ENCODE measurements around the gene PIRT. TPM values are rescaled to one million over a fixed set of nuclear protein-coding genes. Genes with fewer than 3 reads are reported as not detected.

PIRT gene
- total RNA-seq, 1 experiment from 2014 or later, result not detected

DNA sequence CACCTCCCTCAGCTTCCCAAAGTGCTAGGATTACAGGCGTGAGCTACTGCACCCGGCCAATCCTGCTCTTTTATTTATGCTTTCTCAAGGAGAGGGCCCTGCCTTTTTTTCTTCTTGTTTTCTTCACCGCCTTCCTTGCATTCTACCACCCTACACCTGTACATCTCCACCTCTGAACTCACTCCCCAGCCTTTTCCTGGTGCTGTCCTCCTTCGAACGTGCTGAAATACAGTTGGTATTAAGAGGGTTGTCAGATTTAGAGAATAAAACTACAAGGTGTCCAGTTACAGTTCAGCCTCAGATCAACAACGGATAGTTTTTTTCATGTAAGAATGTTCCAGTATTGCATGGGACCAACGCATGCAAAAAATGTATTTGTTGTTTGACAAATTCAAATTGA lies 1.7 kb downstream of the PIRT start:
- in situ Hi-C loops (cut with HindIII; ENCODE audit: low pct_unique_long_range_greater_than_20kb, low sequenced_read_pairs), result no loop called here
- no peak for DNase-seq (ENCODE audit: low read depth, low spot score)

DNA sequence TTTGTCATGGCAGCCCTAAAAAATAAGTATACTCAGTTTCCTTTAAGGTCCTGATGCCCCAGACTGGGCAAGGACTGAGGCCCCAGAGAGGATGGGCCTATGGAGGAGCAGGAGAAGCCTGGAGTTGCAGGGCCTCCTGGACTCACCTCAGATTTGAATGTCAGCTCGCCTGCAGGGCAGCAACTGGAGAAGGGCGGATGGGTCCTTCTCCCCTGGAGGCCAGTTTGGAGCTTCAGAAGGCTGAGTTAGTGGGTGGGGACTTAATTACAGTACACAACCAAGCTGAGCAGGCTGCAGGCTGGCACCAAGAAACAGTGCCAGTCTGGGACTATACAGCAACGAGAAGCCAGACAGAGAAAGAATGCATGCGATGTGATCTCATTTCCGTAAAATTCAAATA lies 6.2 kb downstream of the PIRT start:
- in situ Hi-C loops (cut with HindIII; ENCODE audit: low pct_unique_long_range_greater_than_20kb, low sequenced_read_pairs), result no loop called here
- DNase-seq (ENCODE audit: low read depth, low spot score), result no peak

- no peak for DNase-seq (ENCODE audit: low read depth, low spot score)
- in situ Hi-C loops (cut with HindIII; ENCODE audit: low pct_unique_long_range_greater_than_20kb, low sequenced_read_pairs), result no loop called here
Observed at GRCh38 chr17:10827898-10828552, 9.9 kb downstream of the PIRT start.

DNA sequence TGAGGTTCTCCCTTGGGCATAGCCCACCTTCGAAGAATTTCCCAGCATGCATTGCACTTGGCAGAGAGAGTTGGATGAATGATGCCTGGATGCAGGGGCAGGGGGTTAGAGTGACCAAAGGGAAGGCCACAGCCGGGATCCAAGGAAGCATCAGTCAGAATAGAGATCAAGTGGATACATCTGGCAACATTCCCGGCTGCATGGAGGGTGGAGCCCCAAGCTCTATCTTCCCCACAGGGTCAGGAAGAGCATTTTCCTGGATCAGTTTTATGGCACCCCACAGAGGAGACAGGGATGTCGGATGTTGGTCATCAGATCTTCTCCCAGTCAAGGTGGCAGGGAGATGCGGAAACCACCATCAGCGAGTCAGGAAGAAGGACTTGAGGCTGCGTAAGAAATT lies 13.0 kb downstream of the PIRT start:
- in situ Hi-C loops (cut with HindIII; ENCODE audit: low pct_unique_long_range_greater_than_20kb, low sequenced_read_pairs), result no loop called here
- DNase-seq (ENCODE audit: low read depth, low spot score), result no peak

GRCh38 chr17:10821770-10822169 lies 16.1 kb downstream of the PIRT start:
- in situ Hi-C loops (cut with HindIII; ENCODE audit: low pct_unique_long_range_greater_than_20kb, low sequenced_read_pairs), result no loop called here
- no peak for DNase-seq (ENCODE audit: low read depth, low spot score)

DNA sequence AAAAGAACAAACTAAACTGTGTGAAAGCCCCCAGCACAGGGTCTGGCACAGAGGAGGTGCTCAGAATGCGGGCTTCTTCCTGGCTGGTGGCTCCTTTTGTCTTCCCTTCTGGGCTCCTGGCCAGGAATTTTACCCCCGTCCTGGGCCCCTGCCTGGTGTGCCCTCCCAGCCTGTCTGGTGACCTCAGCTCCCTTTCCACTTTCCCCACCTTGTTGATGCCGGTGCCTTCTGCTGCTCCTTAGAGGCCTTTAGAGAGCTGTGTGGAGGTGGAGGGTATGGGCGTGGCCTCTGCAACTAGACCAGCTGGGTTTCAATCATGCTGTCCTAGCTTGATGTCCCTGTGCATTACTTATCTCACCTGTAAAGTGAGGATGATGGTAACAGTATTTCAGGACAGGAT lies 16.8 kb downstream of the PIRT start:
- in situ Hi-C loops (cut with HindIII; ENCODE audit: low pct_unique_long_range_greater_than_20kb, low sequenced_read_pairs), result no loop called here
- no peak for DNase-seq (ENCODE audit: low read depth, low spot score)

GRCh38 chr17:10815319-10815718 lies 22.6 kb downstream of the PIRT start:
- no peak for DNase-seq (ENCODE audit: low read depth, low spot score)
- in situ Hi-C loops (cut with HindIII; ENCODE audit: low pct_unique_long_range_greater_than_20kb, low sequenced_read_pairs), result no loop called here

DNA sequence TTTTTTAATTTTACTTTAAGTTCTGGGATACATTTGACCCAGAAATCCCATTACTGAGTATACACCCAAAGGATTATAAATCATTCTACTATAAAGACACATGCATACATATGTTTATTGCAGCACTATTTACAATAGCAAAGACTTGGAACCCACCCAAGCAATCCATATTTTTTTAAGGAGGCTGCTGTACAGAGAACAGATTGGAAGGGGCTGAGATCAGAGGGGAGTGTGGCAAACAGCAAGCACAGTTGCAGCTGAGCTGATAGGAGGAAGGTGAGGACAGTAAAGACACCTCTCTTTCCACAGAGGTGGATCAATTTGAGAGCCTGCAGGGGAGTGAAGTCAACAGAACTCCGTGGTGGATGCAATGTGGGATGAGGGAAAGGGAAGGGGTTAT lies 23.8 kb downstream of the PIRT start:
- DNase-seq (ENCODE audit: low read depth, low spot score), result no peak
- in situ Hi-C loops (cut with HindIII; ENCODE audit: low pct_unique_long_range_greater_than_20kb, low sequenced_read_pairs), result no loop called here

DNA sequence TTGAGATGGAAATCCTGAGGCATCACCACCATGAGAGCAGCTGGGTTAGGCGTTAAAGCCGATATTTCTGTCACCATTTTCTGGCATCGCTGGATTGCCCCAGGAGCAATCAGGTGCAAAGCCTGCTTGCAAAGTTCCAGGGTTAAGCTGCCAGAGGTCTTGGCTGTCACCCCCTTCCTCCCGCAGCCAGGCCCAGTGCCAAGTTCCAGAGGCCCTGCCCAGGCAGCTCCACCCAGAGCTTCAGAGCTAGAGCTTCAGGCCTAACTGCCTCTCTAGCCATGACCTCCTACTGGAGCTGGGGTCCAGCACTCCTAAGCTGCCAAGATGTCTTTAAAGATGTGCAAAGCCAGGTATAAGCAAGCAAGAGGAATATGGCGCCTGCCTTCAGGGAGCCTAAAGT lies 25.2 kb downstream of the PIRT start:
- DNase-seq (ENCODE audit: low read depth, low spot score), result no peak
- in situ Hi-C loops (cut with HindIII; ENCODE audit: low pct_unique_long_range_greater_than_20kb, low sequenced_read_pairs), result no loop called here

DNA sequence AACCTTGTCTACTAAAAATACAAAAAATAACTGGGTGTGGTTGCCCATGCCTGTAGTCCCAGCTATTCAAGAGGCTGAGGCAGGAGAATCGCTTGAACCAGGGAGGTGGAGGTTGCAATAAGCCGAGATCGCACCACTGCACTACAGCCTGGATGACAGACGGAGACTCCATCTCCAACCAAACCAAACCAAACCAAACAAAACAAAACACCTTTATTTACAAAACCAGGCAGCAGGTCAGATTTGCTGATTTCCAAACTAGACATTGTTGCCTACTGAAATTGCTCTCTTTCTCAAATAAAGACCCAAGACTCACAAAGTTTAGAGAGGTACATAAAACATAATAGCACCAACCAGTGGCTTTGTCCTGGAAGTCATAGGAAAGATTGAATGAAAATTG lies 28.3 kb downstream of the PIRT start:
- DNase-seq (ENCODE audit: low read depth, low spot score), result no peak
- in situ Hi-C loops (cut with HindIII; ENCODE audit: low pct_unique_long_range_greater_than_20kb, low sequenced_read_pairs), result no loop called here

DNA sequence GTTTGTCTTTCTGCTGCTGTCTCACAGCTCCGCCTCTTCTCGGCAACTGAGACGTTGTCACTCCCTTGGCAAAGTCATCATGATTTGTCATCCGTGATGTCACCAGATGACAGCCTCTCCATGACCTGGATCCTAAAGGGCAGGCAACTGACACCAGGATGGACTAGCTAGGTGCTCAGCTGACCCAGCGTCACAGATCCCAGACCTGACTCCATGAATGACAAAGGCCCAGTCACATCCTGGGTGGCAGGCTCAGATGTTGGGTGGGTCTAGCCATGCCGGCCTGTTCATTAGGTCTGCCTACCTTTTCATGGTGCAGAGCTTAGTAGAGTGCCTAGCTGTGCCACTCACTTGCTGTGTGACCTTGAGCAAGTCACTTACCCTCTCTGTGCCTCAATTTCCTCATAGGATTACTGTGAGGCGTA lies 30.2 kb downstream of the PIRT start:
- in situ Hi-C loops (cut with HindIII; ENCODE audit: low pct_unique_long_range_greater_than_20kb, low sequenced_read_pairs), result no loop called here
- no peak for DNase-seq (ENCODE audit: low read depth, low spot score)

DNA sequence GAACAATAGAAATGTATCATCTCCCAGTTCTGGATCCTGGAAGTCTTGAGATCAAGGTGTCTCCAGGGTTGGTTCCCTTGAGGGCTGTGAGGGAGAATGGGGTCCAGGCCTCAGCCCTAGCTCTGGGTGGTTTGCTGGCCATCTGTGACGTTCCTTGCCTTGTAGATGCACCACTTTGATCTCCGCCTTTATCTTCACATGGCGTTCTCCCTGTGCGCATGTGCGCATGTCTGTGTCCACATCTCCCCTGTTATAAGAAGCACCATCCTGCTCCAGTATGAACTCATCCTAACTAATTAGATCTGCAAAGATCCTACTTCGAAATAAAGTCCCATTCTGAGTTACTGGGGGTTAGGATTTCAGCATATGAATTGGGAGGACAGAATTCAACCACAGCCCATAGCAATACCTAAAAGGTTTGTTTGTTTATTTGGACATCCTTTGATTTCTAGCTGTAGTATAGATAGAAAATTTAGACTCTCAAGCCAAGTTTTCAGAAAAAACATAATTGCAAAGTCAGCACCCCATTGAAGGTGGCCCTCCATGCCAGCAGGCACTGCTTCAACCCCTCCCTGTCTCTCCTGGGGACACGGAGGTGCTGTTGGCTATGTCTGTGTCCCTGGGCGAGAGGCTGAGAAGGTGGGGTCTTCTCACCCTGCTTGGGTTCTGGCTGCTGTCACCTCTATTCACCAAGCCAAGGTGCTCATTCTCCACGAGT lies 31.2 kb downstream of the PIRT start:
- in situ Hi-C loops (cut with HindIII; ENCODE audit: low pct_unique_long_range_greater_than_20kb, low sequenced_read_pairs), result no loop called here
- no peak for DNase-seq (ENCODE audit: low read depth, low spot score)

DNA sequence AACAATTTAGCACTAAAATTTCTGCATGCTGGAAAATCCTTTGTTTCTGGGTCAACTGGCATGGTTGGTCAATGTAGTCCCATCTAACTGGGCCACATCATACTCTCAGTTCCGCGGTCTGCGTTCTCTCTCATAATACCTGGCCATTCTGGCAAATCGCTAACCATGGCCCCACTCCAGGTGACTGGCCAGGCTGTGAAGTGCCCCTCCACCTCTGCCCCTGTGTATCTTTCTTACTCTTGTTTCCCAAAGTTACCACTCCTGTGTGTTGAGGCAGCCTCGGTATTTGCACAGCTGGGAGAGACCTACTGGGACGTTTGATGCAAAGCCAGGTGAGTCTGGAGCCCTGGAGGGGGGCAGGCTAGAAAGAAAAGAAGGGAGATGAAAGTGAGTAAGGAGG lies 32.0 kb downstream of the PIRT start:
- in situ Hi-C loops (cut with HindIII; ENCODE audit: low pct_unique_long_range_greater_than_20kb, low sequenced_read_pairs), result no loop called here
- no peak for DNase-seq (ENCODE audit: low read depth, low spot score)

GRCh38 chr17:10804546-10804945 lies 33.3 kb downstream of the PIRT start:
- no peak for DNase-seq (ENCODE audit: low read depth, low spot score)
- in situ Hi-C loops (cut with HindIII; ENCODE audit: low pct_unique_long_range_greater_than_20kb, low sequenced_read_pairs), result no loop called here

GRCh38 chr17:10803830-10804475 lies 33.9 kb downstream of the PIRT start, which contains the start of gene TMEM238L:
Gene TMEM238L (minus strand): TSS chr17:10804099. CDS start chr17:10803963, 136 bp downstream.
- in situ Hi-C loops (cut with HindIII; ENCODE audit: low pct_unique_long_range_greater_than_20kb, low sequenced_read_pairs), result no loop called here
- DNase-seq (ENCODE audit: low read depth, low spot score), result no peak

- in situ Hi-C loops (cut with HindIII; ENCODE audit: low pct_unique_long_range_greater_than_20kb, low sequenced_read_pairs), result no loop called here
- DNase-seq (ENCODE audit: low read depth, low spot score), result no peak
Observed at GRCh38 chr17:10803350-10803749, 34.5 kb downstream of the PIRT start.

GRCh38 chr17:10802496-10803284 lies 35.2 kb downstream of the PIRT start:
- DNase-seq (ENCODE audit: low read depth, low spot score), result no peak
- in situ Hi-C loops (cut with HindIII; ENCODE audit: low pct_unique_long_range_greater_than_20kb, low sequenced_read_pairs), result no loop called here

DNA sequence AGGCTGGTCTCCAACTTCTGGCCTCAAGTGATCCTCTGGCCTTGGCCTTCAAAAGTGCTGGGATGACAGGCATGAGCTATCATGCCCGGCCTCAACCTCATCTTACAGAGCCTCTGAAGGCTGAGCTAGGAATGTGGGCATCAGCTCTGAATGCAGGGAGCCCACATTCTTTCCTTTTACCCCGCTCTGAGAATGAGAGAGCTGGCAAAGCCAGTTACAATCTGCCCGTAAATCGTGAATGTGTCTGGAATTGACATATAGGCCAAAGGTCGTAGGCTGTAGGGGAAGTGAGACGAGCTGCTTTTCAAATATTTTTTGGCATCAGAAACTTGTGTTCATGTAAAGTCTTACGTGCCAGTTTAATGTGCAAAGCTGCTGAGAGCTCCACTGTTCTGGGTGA lies 38.5 kb downstream of the PIRT start:
- in situ Hi-C loops (cut with HindIII; ENCODE audit: low pct_unique_long_range_greater_than_20kb, low sequenced_read_pairs), result no loop called here
- no peak for DNase-seq (ENCODE audit: low read depth, low spot score)
